ENCODE data around the gene IGDCC3. TPM values are rescaled to one million over a fixed set of nuclear protein-coding genes. Genes with fewer than 3 reads are reported as not detected.
A peak's percentile ranks its signal among the peaks of the same experiment; 100 is the strongest.

Gene IGDCC3
- total RNA-seq, 1 donor = not detected

- no peak for DNase-seq (ENCODE audit: low read depth)
- TF ChIP-seq CTCF (IDR thresholded peaks at IDR 0.05; ENCODE audit: insufficient read depth, low read length) = no peak
- no peak overlapping the region for H3K4me3 ChIP-seq (ENCODE audit: low read depth, low read length)
These were observed 28.7 kb upstream of the IGDCC3 start for GRCh38 chr15:65406424-65407000.

- no peak for TF ChIP-seq CTCF (IDR thresholded peaks at IDR 0.05; ENCODE audit: insufficient read depth, low read length)
- no peak overlapping the region for H3K4me3 ChIP-seq (ENCODE audit: low read depth, low read length)
- DNase-seq (ENCODE audit: low read depth) = no peak
These were observed 28.1 kb upstream of the IGDCC3 start for GRCh38 chr15:65405791-65406423.

GRCh38 chr15:65404186-65404872 lies 26.5 kb upstream of the IGDCC3 start:
- no peak overlapping the region for H3K4me3 ChIP-seq (ENCODE audit: low read depth, low read length)
- no peak for DNase-seq (ENCODE audit: low read depth)
- no peak for TF ChIP-seq CTCF (IDR thresholded peaks at IDR 0.05; ENCODE audit: insufficient read depth, low read length)

- no peak overlapping the region for H3K4me3 ChIP-seq (ENCODE audit: low read depth, low read length)
- TF ChIP-seq CTCF (IDR thresholded peaks at IDR 0.05; ENCODE audit: insufficient read depth, low read length) = no peak
- no peak for DNase-seq (ENCODE audit: low read depth)
These were observed 25.2 kb upstream of the IGDCC3 start for GRCh38 chr15:65402961-65403360.

- TF ChIP-seq CTCF (IDR thresholded peaks at IDR 0.05; ENCODE audit: insufficient read depth, low read length) = no peak
- DNase-seq (ENCODE audit: low read depth) = no peak
- no peak overlapping the region for H3K4me3 ChIP-seq (ENCODE audit: low read depth, low read length)
These were observed 23.9 kb upstream of the IGDCC3 start for GRCh38 chr15:65401611-65402240.

- DNase-seq (ENCODE audit: low read depth) = peak; percentile 68
- no peak overlapping the region for H3K4me3 ChIP-seq (ENCODE audit: low read depth, low read length)
- TF ChIP-seq CTCF (IDR thresholded peaks at IDR 0.05; ENCODE audit: insufficient read depth, low read length) = peak; percentile 89
These were observed 23.2 kb upstream of the IGDCC3 start for GRCh38 chr15:65400760-65401610.
